Heart right ventricle (tissue), 16 donors: Measurements from ENCODE around the gene PASD1. TPM values are rescaled to one million over a fixed set of nuclear protein-coding genes. Genes with fewer than 3 reads are reported as not detected.

ENCODE experiments used
- ATAC-seq, 8 donors: fragments of 200-7000 bp; cut with Tn5 transposase; one replicate each; pipeline ENCODE4 v1.9.1; 2020; ENCODE audit warnings: mild to moderate bottlenecking in 8 of 8, moderate library complexity in 8 of 8, moderate number of reproducible peaks in 1 of 8
- DNase-seq, 2 donors: peaks; one replicate each; pipeline ENCODE4 v3.0.0-alpha.2; 2020
- H3K27ac ChIP-seq, 10 donors: fragments of 200-600 bp; sonication (generic) in 2 of 10; one replicate each; pipeline versions ENCODE4 v1.5.0 to v1.8.0; 2020 to 2022; ENCODE audit warnings: mild to moderate bottlenecking in 3 of 10
- H3K27me3 ChIP-seq, 7 donors: fragments of 200-600 bp; one replicate each; pipeline ENCODE4 v1.8.0; 2021 to 2022; ENCODE audit warnings: mild to moderate bottlenecking in 2 of 7
- H3K36me3 ChIP-seq, 9 donors: fragments of 200-600 bp; sonication (generic) in 1 of 9; one replicate each; pipeline versions ENCODE4 v1.5.0 to v1.8.0; 2020 to 2022; ENCODE audit warnings: mild to moderate bottlenecking in 2 of 9
- H3K4me1 ChIP-seq, 9 donors: fragments of 200-600 bp; sonication (generic) in 1 of 9; one replicate each; pipeline versions ENCODE4 v1.5.0 to v1.8.0; 2020 to 2022; ENCODE audit warnings: mild to moderate bottlenecking in 4 of 9
- H3K4me3 ChIP-seq, 10 donors: fragments of 200-600 bp; sonication (generic) in 2 of 10; one replicate each; pipeline versions ENCODE4 v1.5.0 to v1.8.0; 2020 to 2022; ENCODE audit warnings: mild to moderate bottlenecking in 7 of 10, moderate library complexity in 2 of 10
- H3K9me3 ChIP-seq, 11 donors: fragments of 200-600 bp in 10 of 11; sonication (generic) in 2 of 11; one replicate each; pipeline versions ENCODE4 v1.5.0 to v1.8.0; 2013 to 2022; ENCODE audit warnings: mild to moderate bottlenecking in 2 of 11, control low read depth in 1 of 11, moderate library complexity in 1 of 11
- WGBS, 2 donors: extraction: QIAGEN DNeasy Blood & Tissue Kit; methylation state at CpG; one replicate each; pipeline ENCODE4 v1.1.7; 2013; ENCODE audit warnings: inconsistent platforms in 1 of 2; 5-methylcytosine and 5-hydroxymethylcytosine counted together
- intact Hi-C, 10 donors: fragments of 100-400 bp; cut with DNase I; formaldehyde crosslinking; loops; one replicate each; pipeline versions ENCODE4 v1.11.1 to v1.14.2; 2022
- polyA plus RNA-seq, 2 donors: library from polyadenylated mRNA; stranded (reverse); fragments of 200-250 nt; gene quantifications; one replicate each; pipeline ENCODE4 v1.2.3, GENCODE V29; 2013
- total RNA-seq, 10 donors: library from RNA; stranded (reverse); fragmentation: NEBNext Ultra II Directional in 3 of 10; extraction: Animal tissue kit (Norgen Biotek cat#: 25700) in 3 of 10; gene quantifications; one replicate each; pipeline versions ENCODE4 v1.2.1 to v1.2.4, GENCODE V29; 2021 to 2023
- TF ChIP-seq, protein P1 (sequence below), 9 donors: fragments of 200-600 bp; sonication (generic) in 2 of 9; IDR thresholded peaks; one replicate each; pipeline versions ENCODE4 v1.5.0 to v1.8.0; 2021 to 2022; ENCODE audit warnings: antibody characterized with exemption in 9 of 9, mild to moderate bottlenecking in 5 of 9, moderate library complexity in 1 of 9
- donor health status: Arrhythmogenic right ventricular cardiomyopathy.
- donor health status: ischemic (EF 13 %, LVEDD 7.1; RV severe dilation, severe dysfunction).
- donor health status: healthy with polysubstance abuse.
- donor health status: DM: no; HTN: yes; CAD: no.
- donor health status: DM: no; HTN: no; CAD: no.
- donor health status: ischemic (EF 25% LVEDD 6.9; RV normal size, moderate dysfunction).
- donor health status: ischemic (EF 25% LVEDD 5.7; RV mildly dilated, moderate dysfunction).
- donor health status: healthy.
- donor health status: DM: yes; HTN: yes; CAD: no.
- donor health status: Ischemic cardiomyopathy.
- donor health status: ischemic (EF 35%, LVEDD 5.7; RV mildly dilated, moderate dysfunction).
- donor health status: nonischemic (EF 11% LVEDD 7.7; RV severe dilation, severe dysfunction).
- donor health status: DM: yes; HTN: yes; CAD: no.
- donor health status: PGD.
- donor health status: ischemic (EF 29% LVEDD 5.4; RV normal size, mild dysfunction).
- donor health status: nonischemic (EF 23%, LVEDD 6.1; RV moderate dilation, normal function).

Gene PASD1
- total and polyA plus RNA-seq, 12 donors, result not detected

GRCh38 chrX:151604931-151605330, 41.5 kb downstream of the PASD1 start:
- Histone ChIP-seq H3K27me3 (no peaks in the 10 kb centered on the region), H3K9me3 (no peaks in the 10 kb centered on the region), H3K27ac (no peak overlapping the region), H3K4me3 (no peak overlapping the region), H3K36me3 (no peaks in the 10 kb centered on the region), H3K4me1 (no peaks in the 10 kb centered on the region)
- 75 to 76% methylated on average over 1 of the region's 1 CpG for WGBS, 2 donors
- DNase-seq (no peak), ATAC-seq (no peak)
- intact Hi-C loops, result no loop called here
- TF ChIP-seq, protein P1, sequence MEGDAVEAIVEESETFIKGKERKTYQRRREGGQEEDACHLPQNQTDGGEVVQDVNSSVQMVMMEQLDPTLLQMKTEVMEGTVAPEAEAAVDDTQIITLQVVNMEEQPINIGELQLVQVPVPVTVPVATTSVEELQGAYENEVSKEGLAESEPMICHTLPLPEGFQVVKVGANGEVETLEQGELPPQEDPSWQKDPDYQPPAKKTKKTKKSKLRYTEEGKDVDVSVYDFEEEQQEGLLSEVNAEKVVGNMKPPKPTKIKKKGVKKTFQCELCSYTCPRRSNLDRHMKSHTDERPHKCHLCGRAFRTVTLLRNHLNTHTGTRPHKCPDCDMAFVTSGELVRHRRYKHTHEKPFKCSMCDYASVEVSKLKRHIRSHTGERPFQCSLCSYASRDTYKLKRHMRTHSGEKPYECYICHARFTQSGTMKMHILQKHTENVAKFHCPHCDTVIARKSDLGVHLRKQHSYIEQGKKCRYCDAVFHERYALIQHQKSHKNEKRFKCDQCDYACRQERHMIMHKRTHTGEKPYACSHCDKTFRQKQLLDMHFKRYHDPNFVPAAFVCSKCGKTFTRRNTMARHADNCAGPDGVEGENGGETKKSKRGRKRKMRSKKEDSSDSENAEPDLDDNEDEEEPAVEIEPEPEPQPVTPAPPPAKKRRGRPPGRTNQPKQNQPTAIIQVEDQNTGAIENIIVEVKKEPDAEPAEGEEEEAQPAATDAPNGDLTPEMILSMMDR (IDR thresholded peaks at IDR 0.05), result no peak

DNA sequence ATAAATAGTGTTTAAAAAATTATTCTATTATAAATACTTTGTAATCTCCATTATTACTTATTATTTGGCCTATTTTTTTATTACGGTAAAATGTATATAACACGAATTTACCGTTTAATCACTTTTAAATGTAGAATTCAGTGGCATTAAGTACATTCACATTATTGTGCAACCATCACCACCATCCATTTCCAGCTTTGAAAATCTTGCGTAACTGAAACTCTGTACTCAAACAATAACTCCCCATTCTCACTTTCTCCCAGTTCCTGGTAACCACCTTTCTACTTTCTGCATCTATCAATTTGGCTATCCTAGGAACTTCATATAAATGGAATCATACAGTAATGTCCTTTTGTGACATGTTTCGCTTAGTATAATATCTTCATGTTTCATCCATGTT, 45.7 kb downstream of the PASD1 start:
- Histone ChIP-seq H3K4me3 (no peak overlapping the region), H3K36me3 (no peaks in the 10 kb centered on the region), H3K4me1 (no peaks in the 10 kb centered on the region), H3K27ac (no peak overlapping the region), H3K9me3 (no peaks in the 10 kb centered on the region), H3K27me3 (no peaks in the 10 kb centered on the region)
- 91 to 93% methylated on average over 5 of the region's 5 CpGs for WGBS, 2 donors
- TF ChIP-seq, protein P1 (IDR thresholded peaks at IDR 0.05), result no peak
- no peak for DNase-seq
- ATAC-seq, result no peak
- intact Hi-C loops, result no loop called here

DNA sequence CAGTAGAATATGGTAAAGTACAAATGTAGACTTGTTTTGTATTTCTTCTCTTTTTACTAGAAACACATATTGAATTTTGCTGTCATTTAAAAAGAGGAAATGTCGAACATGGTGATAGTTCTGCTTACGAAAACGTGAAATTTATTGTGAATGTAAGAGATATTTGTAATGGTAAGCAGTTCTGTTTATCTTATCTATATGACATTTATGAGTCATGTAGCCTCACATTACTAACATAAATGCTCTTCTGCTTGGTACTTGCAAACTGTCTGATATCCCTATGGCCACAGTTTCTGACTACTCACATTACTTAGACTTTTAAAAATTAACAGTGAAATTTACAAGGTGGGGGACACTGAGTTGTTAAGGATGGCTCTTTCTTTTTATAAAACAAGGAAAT, 57.9 kb downstream of the PASD1 start:
- Histone ChIP-seq H3K27me3 (peaks cover 0 to 30% (median 0%) of the 10 kb centered on the region in 7 donors), H3K4me1 (no peaks in the 10 kb centered on the region), H3K27ac (no peak overlapping the region), H3K36me3 (no peaks in the 10 kb centered on the region), H3K4me3 (no peak overlapping the region), H3K9me3 (no peaks in the 10 kb centered on the region)
- TF ChIP-seq, protein P1 (IDR thresholded peaks at IDR 0.05), result no peak
- DNase-seq (no peak), ATAC-seq (no peak)
- 67 to 73% methylated on average over 3 of the region's 3 CpGs for WGBS, 2 donors
- intact Hi-C loops, result no loop called here

- Histone ChIP-seq H3K9me3 (no peaks in the 10 kb centered on the region), H3K4me3 (no peak overlapping the region), H3K27ac (no peak overlapping the region), H3K36me3 (no peaks in the 10 kb centered on the region), H3K4me1 (no peaks in the 10 kb centered on the region), H3K27me3 (peaks cover 0 to 14% (median 0%) of the 10 kb centered on the region in 7 donors)
- 45 to 50% methylated on average over 2 of the region's 2 CpGs for WGBS, 2 donors
- no peak for ATAC-seq
- TF ChIP-seq, protein P1 (IDR thresholded peaks at IDR 0.05), result no peak
- DNase-seq, result no peak
- intact Hi-C loops, result no loop called here
Measured at GRCh38 chrX:151624677-151625076, 61.2 kb downstream of the PASD1 start.
